ENCODE data around the gene TMEM184C.
A peak's percentile ranks its signal among the peaks of the same experiment; 100 is the strongest.

The TMEM184C gene

GRCh38 chr4:147620315-147620714 lies 3.1 kb downstream of the TMEM184C start:
- no peak overlapping the region for H3K4me3 ChIP-seq (ENCODE audit: low read length)
- TF ChIP-seq, protein P1, sequence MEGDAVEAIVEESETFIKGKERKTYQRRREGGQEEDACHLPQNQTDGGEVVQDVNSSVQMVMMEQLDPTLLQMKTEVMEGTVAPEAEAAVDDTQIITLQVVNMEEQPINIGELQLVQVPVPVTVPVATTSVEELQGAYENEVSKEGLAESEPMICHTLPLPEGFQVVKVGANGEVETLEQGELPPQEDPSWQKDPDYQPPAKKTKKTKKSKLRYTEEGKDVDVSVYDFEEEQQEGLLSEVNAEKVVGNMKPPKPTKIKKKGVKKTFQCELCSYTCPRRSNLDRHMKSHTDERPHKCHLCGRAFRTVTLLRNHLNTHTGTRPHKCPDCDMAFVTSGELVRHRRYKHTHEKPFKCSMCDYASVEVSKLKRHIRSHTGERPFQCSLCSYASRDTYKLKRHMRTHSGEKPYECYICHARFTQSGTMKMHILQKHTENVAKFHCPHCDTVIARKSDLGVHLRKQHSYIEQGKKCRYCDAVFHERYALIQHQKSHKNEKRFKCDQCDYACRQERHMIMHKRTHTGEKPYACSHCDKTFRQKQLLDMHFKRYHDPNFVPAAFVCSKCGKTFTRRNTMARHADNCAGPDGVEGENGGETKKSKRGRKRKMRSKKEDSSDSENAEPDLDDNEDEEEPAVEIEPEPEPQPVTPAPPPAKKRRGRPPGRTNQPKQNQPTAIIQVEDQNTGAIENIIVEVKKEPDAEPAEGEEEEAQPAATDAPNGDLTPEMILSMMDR (conservative IDR thresholded peaks at IDR 0.05; ENCODE audit: low read depth, low read length), result no peak
- DNase-seq (ENCODE audit: low read depth), result no peak

DNA sequence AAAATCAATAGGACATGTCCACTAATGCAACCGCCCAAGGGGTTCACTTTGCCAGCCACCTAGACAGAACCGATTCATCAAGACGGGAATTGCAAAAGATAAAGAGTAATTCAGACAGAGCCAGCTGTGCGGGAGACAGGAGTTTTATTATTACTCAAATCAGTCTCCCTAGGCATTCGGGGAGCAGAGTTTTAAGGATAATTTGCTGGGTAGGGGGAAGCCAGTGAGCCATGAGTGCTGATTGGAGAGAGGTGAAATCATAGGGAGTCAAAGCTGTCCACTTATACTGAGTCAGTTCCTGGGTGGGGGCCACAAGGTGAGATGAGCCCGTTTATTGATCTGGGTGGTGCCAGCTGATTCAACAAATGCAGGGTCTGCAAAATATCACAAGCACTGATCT lies 8.5 kb downstream of the TMEM184C start:
- TF ChIP-seq, protein P1 (conservative IDR thresholded peaks at IDR 0.05; ENCODE audit: low read depth, low read length), result no peak
- H3K4me3 ChIP-seq (ENCODE audit: low read length), result no peak overlapping the region
- DNase-seq (ENCODE audit: low read depth), result no peak

DNA sequence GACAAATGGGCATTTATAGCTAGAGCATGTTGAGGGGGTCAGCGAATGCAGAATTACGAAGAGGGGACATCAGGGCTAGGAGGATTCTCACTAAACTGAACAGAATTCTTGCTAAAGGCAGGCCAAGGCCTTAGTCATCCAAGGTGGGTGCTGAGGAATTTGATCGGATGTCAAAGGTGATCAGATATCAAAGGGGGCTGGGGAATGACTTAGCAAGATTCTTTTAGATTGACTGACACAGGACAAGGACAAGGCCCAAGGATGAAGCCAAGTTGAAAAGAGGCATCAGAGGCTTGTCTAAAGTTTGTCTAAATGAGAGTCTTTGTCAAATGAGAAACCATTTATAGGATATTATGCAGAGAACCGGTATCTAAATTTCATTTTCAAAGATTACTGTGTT lies 9.7 kb downstream of the TMEM184C start:
- TF ChIP-seq, protein P1 (conservative IDR thresholded peaks at IDR 0.05; ENCODE audit: low read depth, low read length), result no peak
- H3K4me3 ChIP-seq (ENCODE audit: low read length), result no peak overlapping the region
- DNase-seq (ENCODE audit: low read depth), result no peak

- H3K4me3 ChIP-seq (ENCODE audit: low read length), result no peak overlapping the region
- DNase-seq (ENCODE audit: low read depth), result no peak
- TF ChIP-seq, protein P1 (conservative IDR thresholded peaks at IDR 0.05; ENCODE audit: low read depth, low read length), result no peak
Measured at GRCh38 chr4:147628415-147628814, 11.2 kb downstream of the TMEM184C start.

DNA sequence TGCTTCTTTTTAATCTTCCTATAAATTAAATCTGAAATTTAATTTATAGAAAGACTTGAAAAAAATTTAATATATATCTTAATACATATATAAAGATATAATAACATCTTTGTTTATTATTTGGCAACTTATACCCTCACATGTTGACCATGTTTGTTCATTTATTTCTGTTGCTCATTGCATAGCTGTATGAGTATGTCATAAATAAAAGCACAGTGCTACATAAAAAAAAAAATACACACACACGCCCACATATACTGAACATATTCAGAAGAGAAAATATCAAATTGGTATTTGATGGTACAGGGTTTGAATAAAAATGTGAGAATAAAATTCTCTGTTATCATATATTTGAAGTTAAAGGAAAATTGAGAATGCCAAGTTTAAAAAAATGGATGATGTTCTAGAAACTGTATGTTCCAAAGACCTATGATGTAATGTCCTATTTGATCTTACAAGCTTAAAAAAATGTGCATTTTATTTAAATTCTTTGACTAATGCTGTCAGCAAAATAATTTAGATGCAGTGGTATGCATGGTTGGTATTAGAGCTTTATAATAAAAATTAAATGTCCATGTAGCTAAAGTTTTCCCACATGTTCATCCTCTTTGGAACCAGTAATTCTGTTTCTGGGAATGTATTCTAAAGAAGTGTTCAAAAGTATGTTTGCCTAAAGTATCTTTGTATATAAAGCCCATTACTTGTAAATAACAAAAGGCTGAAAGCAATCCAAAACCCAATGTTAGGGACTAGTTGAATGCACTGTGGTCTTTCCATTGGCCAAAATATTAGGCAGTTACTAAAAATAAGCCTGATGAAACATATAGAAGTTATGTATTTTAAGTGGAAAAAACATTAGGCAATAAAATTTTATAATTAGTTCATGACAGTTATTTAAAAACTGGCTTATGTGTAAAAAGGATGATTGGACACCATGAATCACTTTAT lies 12.9 kb downstream of the TMEM184C start:
- DNase-seq (ENCODE audit: low read depth), result no peak
- no peak overlapping the region for H3K4me3 ChIP-seq (ENCODE audit: low read length)
- TF ChIP-seq, protein P1 (conservative IDR thresholded peaks at IDR 0.05; ENCODE audit: low read depth, low read length), result no peak

DNA sequence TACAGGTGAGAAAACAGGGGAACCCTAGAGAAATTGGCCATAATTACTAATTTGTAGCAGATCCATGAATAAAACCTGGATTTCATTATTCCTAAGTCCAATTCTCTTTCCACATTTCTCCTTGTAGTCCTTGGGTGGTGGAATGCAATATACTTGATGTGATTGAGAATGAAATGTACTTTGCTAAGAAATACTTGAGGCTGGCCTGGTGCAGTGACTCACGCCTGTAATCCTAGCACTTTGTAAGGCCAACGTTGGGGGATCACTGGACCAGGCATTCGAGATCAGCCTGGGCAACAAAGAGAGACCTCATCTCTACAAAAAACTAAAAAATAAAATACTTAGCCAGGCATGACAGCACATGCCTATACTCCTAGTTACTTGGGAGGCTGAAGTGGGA lies 15.9 kb downstream of the TMEM184C start:
- no peak overlapping the region for H3K4me3 ChIP-seq (ENCODE audit: low read length)
- TF ChIP-seq, protein P1 (conservative IDR thresholded peaks at IDR 0.05; ENCODE audit: low read depth, low read length), result no peak
- peak; percentile 86 for DNase-seq (ENCODE audit: low read depth)

GRCh38 chr4:147633643-147634042 lies 16.4 kb downstream of the TMEM184C start:
- TF ChIP-seq, protein P1 (conservative IDR thresholded peaks at IDR 0.05; ENCODE audit: low read depth, low read length), result no peak
- no peak overlapping the region for H3K4me3 ChIP-seq (ENCODE audit: low read length)
- DNase-seq (ENCODE audit: low read depth), result no peak

All from retinal pigment epithelial cell (primary cell).